DMS53 treated with DMSO at 0.1 percent for 48 hours (cell line): ENCODE data around the gene COPS7A.

ENCODE experiments used
- DNase-seq: peaks from one replicate; lab custom pipeline; 2025; ENCODE audit not compliant: unreplicated experiment; lab: John Stamatoyannopoulos, UW

Gene COPS7A

GRCh38 chr12:6750506-6750905, 26.7 kb downstream of the COPS7A start:
- DNase-seq, result no peak

GRCh38 chr12:6751767-6752166, 27.9 kb downstream of the COPS7A start:
- no peak for DNase-seq

GRCh38 chr12:6752167-6752920, 28.5 kb downstream of the COPS7A start:
- no peak for DNase-seq

GRCh38 chr12:6752921-6753771, 29.3 kb downstream of the COPS7A start, which contains the start of gene MLF2:
Gene MLF2 (minus strand): TSS chr12:6753141. CDS start chr12:6752334, 807 bp downstream.
- DNase-seq, result peak; percentile 99

GRCh38 chr12:6753772-6754356, 30.0 kb downstream of the COPS7A start:
- DNase-seq, result no peak

GRCh38 chr12:6754411-6754810, 30.6 kb downstream of the COPS7A start:
- no peak for DNase-seq

- DNase-seq, result no peak
These were observed 33.3 kb downstream of the COPS7A start for GRCh38 chr12:6757028-6757690.

GRCh38 chr12:6758506-6759095, 34.8 kb downstream of the COPS7A start:
- no peak for DNase-seq

GRCh38 chr12:6759741-6760140, 35.9 kb downstream of the COPS7A start:
- no peak for DNase-seq

GRCh38 chr12:6763380-6763779, 39.5 kb downstream of the COPS7A start:
- DNase-seq, result no peak

GRCh38 chr12:6764011-6764828, 40.4 kb downstream of the COPS7A start:
- DNase-seq, result peak; percentile 96

- no peak for DNase-seq
These were observed 41.3 kb downstream of the COPS7A start for GRCh38 chr12:6765048-6765633.

- DNase-seq, result peak; percentile 47
These were observed 42.1 kb downstream of the COPS7A start, which contains the start of gene PTMS for GRCh38 chr12:6765634-6766581. Gene PTMS (plus strand): TSS chr12:6766363. CDS start chr12:6766706, 343 bp downstream.

- peak; percentile 87 for DNase-seq
These were observed 43.0 kb downstream of the COPS7A start for GRCh38 chr12:6766651-6767349.

GRCh38 chr12:6767353-6768319, 43.8 kb downstream of the COPS7A start:
- DNase-seq, result no peak

- no peak for DNase-seq
These were observed 44.6 kb downstream of the COPS7A start for GRCh38 chr12:6768437-6768914.
